GM21786 (cell line): ENCODE measurements around the gene MCM3.

ENCODE experiments used
- ATAC-seq: cut with Tn5 transposase; IDR thresholded peaks from one replicate; pipeline ENCODE4 v1.9.1; 2021; ENCODE audit not compliant: unreplicated experiment

MCM3 gene

DNA sequence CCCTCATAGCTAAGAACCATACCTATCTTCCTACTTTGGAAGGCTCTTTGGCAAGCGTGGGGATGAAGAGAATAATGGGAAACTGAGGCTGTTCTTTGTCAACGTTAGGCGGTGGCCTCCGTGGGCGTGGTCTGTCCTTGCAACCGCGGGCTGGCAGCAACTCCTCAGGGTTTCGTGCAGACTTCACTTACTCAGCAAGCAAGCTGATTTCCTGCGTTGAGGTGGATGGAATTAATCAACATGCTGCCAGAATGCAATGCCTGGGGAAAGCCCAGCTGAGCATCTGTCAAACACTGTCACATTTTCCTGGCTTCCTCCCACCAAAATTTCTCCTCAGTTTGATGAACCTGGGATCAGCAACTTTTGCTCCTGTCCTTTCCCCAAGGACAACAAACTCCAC is 31.0 kb downstream of the MCM3 start:
- no peak for ATAC-seq

GRCh38 chr6:52251113-52251512 is 33.4 kb downstream of the MCM3 start:
- ATAC-seq: no peak

- no peak for ATAC-seq
These were observed 35.5 kb downstream of the MCM3 start for GRCh38 chr6:52249078-52249477.

- ATAC-seq: no peak
These were observed 39.1 kb downstream of the MCM3 start for GRCh38 chr6:52245425-52245824.

GRCh38 chr6:52244400-52244799 is 40.1 kb downstream of the MCM3 start, which contains the start of gene IL17F:
Gene IL17F, minus strand, starts transcription at chr6:52244500. Its CDS starts 71 bp downstream, at chr6:52244429.
- no peak for ATAC-seq

DNA sequence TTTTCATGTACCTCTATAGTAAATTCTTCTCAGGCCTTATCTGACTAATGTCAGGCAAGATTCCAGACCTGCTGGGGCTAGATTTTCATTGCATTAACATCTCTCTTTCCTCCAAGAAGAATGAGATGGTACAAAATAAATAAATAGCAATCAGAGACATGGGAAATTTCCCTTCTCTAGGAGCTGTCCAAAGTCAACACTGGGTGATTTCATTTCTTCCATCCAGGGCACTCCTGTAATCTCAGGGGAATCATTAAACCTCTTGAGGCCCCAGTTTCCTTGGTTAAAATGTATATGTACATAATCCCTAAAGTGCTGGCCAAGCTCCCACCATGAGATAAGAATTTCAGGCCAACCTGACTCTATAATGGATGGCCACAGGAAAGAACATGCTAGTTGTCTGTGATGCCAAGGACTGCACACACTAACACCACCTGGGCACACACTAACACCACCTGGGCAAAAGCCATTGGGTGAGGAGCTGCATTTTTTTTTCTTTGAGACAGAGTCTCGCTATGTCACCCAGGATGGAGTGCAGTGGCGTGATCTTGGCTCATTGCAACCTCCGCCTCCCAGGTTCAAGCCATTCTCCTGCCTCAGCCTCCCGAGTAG is 41.2 kb downstream of the MCM3 start:
- ATAC-seq: no peak

DNA sequence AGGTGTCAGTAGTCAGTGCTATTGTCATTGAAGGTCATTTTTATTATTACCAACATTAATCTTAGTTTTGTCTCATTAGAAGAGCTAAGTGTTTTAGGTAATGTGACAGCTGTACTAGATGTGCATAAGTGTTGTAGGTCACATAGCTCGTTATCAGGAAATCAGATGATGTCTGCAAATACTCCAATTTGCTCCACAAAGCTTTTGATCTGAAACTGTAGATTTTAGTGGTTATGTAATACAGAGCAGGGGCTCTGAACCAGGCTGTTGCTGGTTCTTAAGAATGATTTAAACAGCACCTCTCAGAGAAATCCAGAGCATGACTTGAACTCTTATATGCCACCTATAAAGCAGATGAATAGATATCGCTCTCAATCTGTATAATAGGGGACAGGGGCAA is 42.7 kb downstream of the MCM3 start:
- ATAC-seq: no peak

- peak; percentile 81 for ATAC-seq
These were observed 50.3 kb downstream of the MCM3 start for GRCh38 chr6:52233975-52234823.

GRCh38 chr6:52233005-52233404 is 51.5 kb downstream of the MCM3 start:
- no peak for ATAC-seq

- ATAC-seq: no peak
These were observed 53.0 kb downstream of the MCM3 start for GRCh38 chr6:52231406-52232127.

DNA sequence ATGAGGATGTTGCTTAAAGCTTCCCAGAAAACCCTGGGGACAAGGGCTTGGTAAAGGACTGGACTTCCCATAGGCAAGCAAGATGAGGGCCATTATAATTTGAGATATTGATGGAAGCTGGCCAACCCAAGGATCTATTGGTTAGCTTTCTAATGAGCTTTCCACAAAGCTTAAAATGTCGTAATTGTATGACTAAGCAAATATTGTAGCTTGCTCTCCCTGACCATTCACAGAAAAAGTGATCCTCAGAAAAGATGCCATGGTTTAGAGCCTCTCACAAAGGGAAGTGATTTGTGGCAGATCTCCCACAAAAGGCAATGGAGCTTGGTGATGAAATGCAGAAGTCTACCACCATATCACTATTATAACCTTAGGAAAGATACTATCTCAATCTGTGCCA is 53.9 kb downstream of the MCM3 start:
- ATAC-seq: no peak

DNA sequence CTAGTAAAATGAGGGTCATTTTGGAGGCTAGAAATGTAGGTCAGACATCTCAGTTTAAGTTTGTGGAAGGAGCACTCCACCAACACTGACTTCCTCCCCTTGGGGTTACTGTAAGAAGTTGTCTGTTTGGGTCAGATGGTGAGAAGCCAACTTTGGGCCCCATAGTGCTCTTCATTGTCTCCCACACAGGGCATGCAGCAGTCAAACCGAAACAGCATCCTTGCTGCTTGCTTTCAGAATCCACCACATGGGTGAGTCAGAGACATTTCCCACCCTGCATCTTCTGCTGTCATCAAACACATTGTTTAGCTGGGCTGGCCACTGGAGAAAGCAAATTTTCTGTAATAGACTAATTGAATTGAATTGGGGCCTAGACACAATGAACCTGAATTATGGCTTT is 57.0 kb downstream of the MCM3 start:
- peak; percentile 100 for ATAC-seq

DNA sequence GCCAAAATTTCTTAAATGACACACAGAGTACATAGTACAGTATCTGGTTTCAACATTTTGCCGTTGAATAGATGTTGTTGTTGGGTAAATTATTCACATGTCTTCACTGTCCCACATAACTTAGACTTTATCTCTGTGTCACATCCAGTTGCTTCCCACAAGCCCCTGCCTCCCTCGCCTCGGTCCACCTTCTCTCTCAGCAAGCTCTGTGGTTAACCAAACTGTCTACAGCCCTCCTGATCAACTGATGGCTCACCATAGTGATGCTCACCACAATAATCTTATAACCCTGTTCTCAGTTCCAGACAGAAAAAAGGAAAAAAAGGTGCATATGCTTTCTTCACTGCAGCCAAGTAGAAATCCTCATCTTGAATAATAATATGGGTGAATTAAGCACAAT is 63.2 kb downstream of the MCM3 start:
- no peak for ATAC-seq

DNA sequence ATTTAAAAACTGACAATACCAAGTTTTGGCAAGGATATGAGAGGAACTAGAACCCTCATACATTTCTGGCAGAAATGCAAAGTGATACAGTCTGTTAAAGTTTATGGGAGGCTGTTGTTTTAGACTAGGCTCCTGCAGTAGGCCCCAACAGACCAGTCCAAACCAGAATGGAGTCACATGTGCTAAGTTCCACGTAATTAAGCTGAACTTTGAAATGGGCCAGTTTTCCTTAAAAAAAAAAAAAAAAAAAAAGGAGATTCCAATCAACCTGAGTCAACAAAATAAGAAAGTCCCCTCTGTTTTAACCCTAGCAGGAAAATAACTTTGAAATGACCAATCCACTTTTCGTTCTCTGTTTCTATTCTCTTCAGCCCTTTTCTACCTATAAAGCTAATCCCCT is 66.8 kb downstream of the MCM3 start:
- ATAC-seq: no peak

GRCh38 chr6:52216932-52217575 is 67.5 kb downstream of the MCM3 start:
- ATAC-seq: no peak

DNA sequence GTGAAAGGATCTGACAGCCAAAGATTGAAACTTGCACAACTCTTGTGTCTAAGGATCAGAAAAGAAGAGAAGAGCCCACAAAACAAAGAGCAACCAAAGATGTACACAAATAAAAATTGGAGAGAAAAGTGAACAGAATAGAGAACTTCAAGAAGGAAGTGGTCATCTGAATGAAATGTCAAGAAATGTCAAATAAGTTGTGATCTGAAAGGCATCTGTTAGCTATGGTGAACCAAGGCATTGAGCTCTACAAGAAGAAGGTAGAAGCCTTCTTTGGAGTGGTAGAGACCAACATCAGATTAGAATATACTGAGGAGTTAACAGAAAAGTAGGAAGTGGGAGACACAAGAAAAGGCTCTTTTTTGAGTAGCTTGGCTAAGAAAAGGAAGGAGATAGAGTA is 68.8 kb downstream of the MCM3 start:
- no peak for ATAC-seq
